SK-N-MC (cell line): ENCODE data around the gene RCAN1.
"Not testable (repeated sequence)": the region's sequence is repeated elsewhere in the genome, so short reads cannot be mapped to it uniquely, and the experiment has no call there.

Experiments used
- EZH2 ChIP-seq: fragments of 200-600 bp; sonication (generic); IDR thresholded peaks from one replicate; pipeline ENCODE4 v1.6.1; 2017; ENCODE audit warnings: antibody characterized with exemption
- POLR2AphosphoS5 ChIP-seq: IDR thresholded peaks from 2 replicates; pipeline ENCODE4 v1.6.1; 2012; ENCODE audit warnings: mild to moderate bottlenecking, low read depth, low read length, borderline replicate concordance

GRCh38 chr21:34554670-34555069 is 60.2 kb downstream of the RCAN1 start:
- TF ChIP-seq POLR2AphosphoS5, EZH2: not testable (repeated sequence)
